H9 (cell line): ENCODE results near the gene GOLGA8T. TPM values are rescaled to one million over a fixed set of nuclear protein-coding genes. Genes with fewer than 3 reads are reported as not detected.
"Not testable (repeated sequence)": the region's sequence is repeated elsewhere in the genome, so short reads cannot be mapped to it uniquely, and the experiment has no call there.

Experiments
- DNase-seq: peaks from one replicate; pipeline ENCODE4 v3.0.0-alpha.2; 2017
- H2AFZ ChIP-seq: one replicate; pipeline ENCODE4 v1.6.1; 2013; ENCODE audit warnings: mild to moderate bottlenecking, low read length, control low read depth, moderate library complexity
- H2AK5ac ChIP-seq: 2 replicates; pipeline ENCODE4 v1.6.1; 2013; ENCODE audit warnings: low read length, control low read depth, mixed read lengths; ENCODE audit not compliant: insufficient read length
- H2BK120ac ChIP-seq: one replicate; pipeline ENCODE4 v1.6.1; 2013; ENCODE audit warnings: low read depth, mild to moderate bottlenecking, low read length, control low read depth, inconsistent platforms; ENCODE audit not compliant: poor library complexity, severe bottlenecking
- H2BK12ac ChIP-seq: 2 replicates; pipeline ENCODE4 v1.6.1; 2013; ENCODE audit warnings: low read length, control low read depth, mixed read lengths, low read depth; ENCODE audit not compliant: insufficient read length
- H2BK15ac ChIP-seq: 2 replicates; pipeline ENCODE4 v1.6.1; 2013; ENCODE audit warnings: low read depth, low read length, control low read depth
- H2BK20ac ChIP-seq: one replicate; pipeline ENCODE4 v1.6.1; 2013; ENCODE audit warnings: low read depth, mild to moderate bottlenecking, low read length, control low read depth, inconsistent platforms; ENCODE audit not compliant: poor library complexity, severe bottlenecking
- H2BK5ac ChIP-seq: 2 replicates; pipeline ENCODE4 v1.6.1; 2013; ENCODE audit warnings: low read length, control low read depth, mixed read lengths; ENCODE audit not compliant: insufficient read length
- H3K14ac ChIP-seq: 2 replicates; pipeline ENCODE4 v1.6.1; 2013; ENCODE audit warnings: low read length, control low read depth; ENCODE audit not compliant: insufficient read depth
- H3K18ac ChIP-seq: 2 replicates; pipeline ENCODE4 v1.6.1; 2013; ENCODE audit warnings: low read depth, mild to moderate bottlenecking, mixed read lengths, low read length, control low read depth; ENCODE audit not compliant: insufficient read length
- H3K23ac ChIP-seq: 2 replicates; pipeline ENCODE4 v1.6.1; 2013; ENCODE audit warnings: low read length, control low read depth, mixed read lengths, low read depth; ENCODE audit not compliant: insufficient read length
- H3K23me2 ChIP-seq: 2 replicates; pipeline ENCODE4 v1.6.1; 2013; ENCODE audit warnings: low read depth, mild to moderate bottlenecking, mixed read lengths, low read length, control low read depth; ENCODE audit not compliant: insufficient read length, poor library complexity, severe bottlenecking
- H3K27ac ChIP-seq: 2 replicates; pipeline ENCODE4 v1.5.1; 2013; ENCODE audit warnings: low read length, control low read depth, mixed read lengths, low read depth; ENCODE audit not compliant: insufficient read length
- H3K27me3 ChIP-seq: 2 replicates; pipeline ENCODE4 v1.6.1; 2013; ENCODE audit warnings: low read length, control low read depth, inconsistent platforms; ENCODE audit not compliant: insufficient read depth
- H3K4ac ChIP-seq: 2 replicates; pipeline ENCODE4 v1.6.1; 2013; ENCODE audit warnings: low read depth, mild to moderate bottlenecking, control low read depth, inconsistent platforms, low read length, moderate library complexity
- H3K4me1 ChIP-seq: 2 replicates; pipeline ENCODE4 v1.6.1; 2013; ENCODE audit warnings: low read length, control low read depth, inconsistent platforms; ENCODE audit not compliant: insufficient read depth
- H3K4me2 ChIP-seq: 2 replicates; pipeline ENCODE4 v1.6.1; 2013; ENCODE audit warnings: low read length, control low read depth, mixed read lengths; ENCODE audit not compliant: insufficient read length, insufficient read depth
- H3K56ac ChIP-seq: 2 replicates; pipeline ENCODE4 v1.6.1; 2013; ENCODE audit warnings: low read depth, mild to moderate bottlenecking, mixed read lengths, low read length, control low read depth; ENCODE audit not compliant: insufficient read length
- H3K79me1 ChIP-seq: 2 replicates; pipeline ENCODE4 v1.6.1; 2013; ENCODE audit warnings: low read depth, mild to moderate bottlenecking, moderate library complexity, low read length, control low read depth, inconsistent platforms; ENCODE audit not compliant: insufficient read depth, poor library complexity, severe bottlenecking
- H3K79me2 ChIP-seq: 2 replicates; pipeline ENCODE4 v1.6.1; 2013; ENCODE audit warnings: low read length, control low read depth, inconsistent platforms; ENCODE audit not compliant: insufficient read depth
- H3K9ac ChIP-seq: 2 replicates; pipeline ENCODE4 v1.6.1; 2013; ENCODE audit warnings: low read length, control low read depth, mixed read lengths; ENCODE audit not compliant: insufficient read length; ENCODE audit errors: extremely low read depth
- H3K9me3 ChIP-seq: one replicate; pipeline ENCODE4 v1.6.1; 2013; ENCODE audit warnings: low read depth, low read length, inconsistent platforms; ENCODE audit not compliant: control insufficient read depth
- H3T11ph ChIP-seq: one replicate; pipeline ENCODE4 v1.6.1; 2013; ENCODE audit warnings: mild to moderate bottlenecking, low read length, control low read depth, inconsistent platforms
- H4K20me1 ChIP-seq: one replicate; pipeline ENCODE4 v1.6.1; 2013; ENCODE audit not compliant: control insufficient read depth, insufficient read length, insufficient read depth
- H4K5ac ChIP-seq: 2 replicates; pipeline ENCODE4 v1.6.1; 2013; ENCODE audit warnings: low read depth, mild to moderate bottlenecking, mixed read lengths, low read length, control low read depth; ENCODE audit not compliant: insufficient read length
- H4K8ac ChIP-seq: replicated peaks from 2 replicates; pipeline ENCODE4 v1.6.1; 2013; ENCODE audit warnings: low read length, control low read depth, mixed read lengths, low read depth; ENCODE audit not compliant: insufficient read length
- H4K91ac ChIP-seq: 2 replicates; pipeline ENCODE4 v1.6.1; 2013; ENCODE audit warnings: low read depth, mild to moderate bottlenecking, moderate library complexity, mixed read lengths, low read length, control low read depth; ENCODE audit not compliant: insufficient read length
- H3K27ac Mint-ChIP-seq, 3 experiments: 2 replicates in 2 of 3; 3 replicates in 1 of 3; pipeline ENCODE4 v1.8.0; 2020 to 2021; ENCODE audit warnings: mixed read lengths in 3 of 3, mild to moderate bottlenecking in 1 of 3, moderate library complexity in 1 of 3
- H3K27me3 Mint-ChIP-seq: 2 replicates; pipeline ENCODE4 v1.8.0; 2021; ENCODE audit warnings: low read depth, mild to moderate bottlenecking, moderate library complexity, mixed read lengths
- H3K36me3 Mint-ChIP-seq, 3 experiments: 2 replicates in 2 of 3; 3 replicates in 1 of 3; pipeline ENCODE4 v1.8.0; 2020 to 2021; ENCODE audit warnings: low read depth in 3 of 3, mixed read lengths in 3 of 3; ENCODE audit not compliant: insufficient read depth in 1 of 3
- H3K4me1 Mint-ChIP-seq, 2 experiments: 2 replicates each; pipeline ENCODE4 v1.8.0; 2020; ENCODE audit warnings: mixed read lengths in 2 of 2
- H3K4me3 Mint-ChIP-seq, 2 experiments: 2 replicates in 1 of 2; 3 replicates in 1 of 2; pipeline ENCODE4 v1.8.0; 2020 to 2021; ENCODE audit warnings: mild to moderate bottlenecking in 2 of 2, mixed read lengths in 2 of 2, moderate library complexity in 1 of 2
- H3K9me3 Mint-ChIP-seq, 2 experiments: 2 replicates in 1 of 2; 3 replicates in 1 of 2; pipeline ENCODE4 v1.8.0; 2020; ENCODE audit warnings: mild to moderate bottlenecking in 2 of 2, mixed read lengths in 2 of 2, moderate library complexity in 1 of 2
- WGBS: extraction: QIAGEN DNeasy Blood & Tissue Kit; methylation state at CpG from one replicate; pipeline ENCODE4 v1.1.7; 2013; ENCODE audit warnings: missing lambda C conversion rate, low lambda C conversion rate, mixed read lengths; ENCODE audit not compliant: insufficient read length; ENCODE audit errors: extremely low coverage; 5-methylcytosine and 5-hydroxymethylcytosine counted together
- total RNA-seq: library from RNA; stranded (reverse); gene quantifications from 2 replicates; pipeline ENCODE4 v1.2.1, GENCODE V29; 2021

GOLGA8T gene
- total RNA-seq, 1 experiment from 2014 or later, result not detected

DNA sequence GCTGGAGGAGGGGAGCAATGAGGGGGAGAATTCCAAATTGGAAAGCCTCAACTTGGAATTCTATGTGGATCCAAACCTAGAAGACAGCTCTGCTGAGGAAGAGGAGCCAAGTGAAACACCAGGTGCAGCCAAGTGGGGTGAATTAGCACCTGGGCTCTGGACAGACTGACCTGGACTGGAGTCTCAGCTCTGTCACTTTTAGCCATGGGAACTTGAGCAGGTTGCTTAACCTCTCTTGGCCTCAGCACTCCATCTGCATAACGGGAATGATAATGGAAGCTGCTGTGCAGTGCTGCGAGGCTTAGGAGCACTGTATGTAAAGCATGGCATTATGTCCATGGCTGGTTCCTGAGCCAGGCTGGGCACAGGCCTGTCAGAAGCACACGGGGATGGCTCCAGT, 41.8 kb downstream of the GOLGA8T start:
- not testable (repeated sequence) for H3K4me1 Mint-ChIP-seq, H3K56ac ChIP-seq, H2BK15ac ChIP-seq, H3K23me2 ChIP-seq, H2BK5ac ChIP-seq, DNase-seq, H3K9me3 ChIP-seq, H3K9ac ChIP-seq, H3K27ac Mint-ChIP-seq, H3K14ac ChIP-seq, H3K4me3 Mint-ChIP-seq, H2AFZ ChIP-seq, H3K4me1 ChIP-seq, H4K91ac ChIP-seq, H3K9me3 Mint-ChIP-seq, H2BK120ac ChIP-seq, H4K8ac ChIP-seq, H3T11ph ChIP-seq, H2AK5ac ChIP-seq, H3K36me3 Mint-ChIP-seq, H3K18ac ChIP-seq, H3K27me3 Mint-ChIP-seq, H3K4ac ChIP-seq, H3K4me2 ChIP-seq, H3K79me2 ChIP-seq, H4K20me1 ChIP-seq, H3K23ac ChIP-seq, H3K27ac ChIP-seq, H2BK20ac ChIP-seq, H4K5ac ChIP-seq, H3K27me3 ChIP-seq, H2BK12ac ChIP-seq, H3K79me1 ChIP-seq
- no CpG with 5 or more reads among the region's 3 CpGs for WGBS

DNA sequence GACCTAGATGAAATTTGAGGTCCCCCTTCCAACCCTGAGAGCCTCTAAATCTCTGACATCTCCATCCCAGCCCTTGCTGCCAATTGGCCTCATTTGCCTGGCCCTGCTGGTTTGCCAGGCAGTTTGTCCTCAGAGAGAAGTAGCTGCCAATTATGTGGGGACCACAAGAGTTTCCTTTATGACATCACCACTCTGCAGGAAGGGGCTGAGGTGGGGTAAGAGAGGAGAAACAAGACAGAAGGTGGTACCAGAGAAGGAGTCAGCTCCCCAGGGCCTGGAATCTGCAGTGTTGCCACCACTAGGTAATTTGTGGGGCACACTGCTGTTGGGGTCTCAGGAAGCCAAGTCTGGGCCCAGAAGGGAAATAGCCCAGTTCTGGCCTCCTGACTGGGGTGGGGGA, 45.0 kb downstream of the GOLGA8T start:
- H2AK5ac ChIP-seq, H4K8ac ChIP-seq, H4K5ac ChIP-seq, DNase-seq, H3K9ac ChIP-seq, H3K36me3 Mint-ChIP-seq, H2BK20ac ChIP-seq, H3K4me2 ChIP-seq, H2AFZ ChIP-seq, H2BK15ac ChIP-seq, H4K91ac ChIP-seq, H3K27me3 ChIP-seq, H3K4me1 Mint-ChIP-seq, H3K4ac ChIP-seq, H3K9me3 Mint-ChIP-seq, H3K14ac ChIP-seq, H3K56ac ChIP-seq, H3K4me3 Mint-ChIP-seq, H3K27ac ChIP-seq, H3T11ph ChIP-seq, H3K9me3 ChIP-seq, H3K79me1 ChIP-seq, H3K4me1 ChIP-seq, H3K79me2 ChIP-seq, H3K18ac ChIP-seq, H3K23ac ChIP-seq, H2BK120ac ChIP-seq, H3K27me3 Mint-ChIP-seq, H2BK12ac ChIP-seq, H3K23me2 ChIP-seq, H2BK5ac ChIP-seq, H4K20me1 ChIP-seq, H3K27ac Mint-ChIP-seq: not testable (repeated sequence)

DNA sequence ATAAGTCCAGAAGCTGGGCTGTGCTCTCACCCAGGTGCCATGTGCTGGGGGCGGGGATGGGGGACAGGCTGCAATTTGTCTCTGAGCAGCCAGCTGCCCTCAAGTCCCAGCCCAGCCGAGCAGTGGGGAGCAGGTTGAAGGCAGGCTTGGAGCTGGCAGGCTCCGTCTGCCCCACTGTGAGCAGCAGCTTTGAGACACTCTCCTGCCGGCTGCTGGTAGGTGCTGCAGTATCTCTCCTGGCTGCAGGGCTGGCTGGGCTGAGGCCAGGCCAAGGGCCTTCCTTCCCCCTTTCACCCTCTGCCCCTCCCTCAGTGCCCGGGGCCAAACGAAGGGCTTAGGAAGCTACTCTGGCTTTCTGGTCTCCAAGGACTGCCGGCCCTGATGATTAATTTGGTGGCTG, 50.6 kb downstream of the GOLGA8T start:
- H2BK12ac ChIP-seq, H3K18ac ChIP-seq, H4K91ac ChIP-seq, H4K5ac ChIP-seq, H3K79me1 ChIP-seq, H3K23me2 ChIP-seq, H3K9me3 ChIP-seq, H2BK20ac ChIP-seq, H3T11ph ChIP-seq, H3K27me3 ChIP-seq, H3K4ac ChIP-seq, H3K36me3 Mint-ChIP-seq, DNase-seq, H3K23ac ChIP-seq, H3K9me3 Mint-ChIP-seq, H3K4me3 Mint-ChIP-seq, H2AFZ ChIP-seq, H3K4me2 ChIP-seq, H3K27ac ChIP-seq, H3K14ac ChIP-seq, H3K4me1 ChIP-seq, H2BK15ac ChIP-seq, H4K8ac ChIP-seq, H2BK5ac ChIP-seq, H3K4me1 Mint-ChIP-seq, H3K9ac ChIP-seq, H3K27me3 Mint-ChIP-seq, H3K56ac ChIP-seq, H4K20me1 ChIP-seq, H2AK5ac ChIP-seq, H2BK120ac ChIP-seq, H3K27ac Mint-ChIP-seq, H3K79me2 ChIP-seq: not testable (repeated sequence)
- WGBS, result no CpG with 5 or more reads among the region's 7 CpGs
